ENCODE data around the gene EDIL3.

Gene EDIL3

DNA sequence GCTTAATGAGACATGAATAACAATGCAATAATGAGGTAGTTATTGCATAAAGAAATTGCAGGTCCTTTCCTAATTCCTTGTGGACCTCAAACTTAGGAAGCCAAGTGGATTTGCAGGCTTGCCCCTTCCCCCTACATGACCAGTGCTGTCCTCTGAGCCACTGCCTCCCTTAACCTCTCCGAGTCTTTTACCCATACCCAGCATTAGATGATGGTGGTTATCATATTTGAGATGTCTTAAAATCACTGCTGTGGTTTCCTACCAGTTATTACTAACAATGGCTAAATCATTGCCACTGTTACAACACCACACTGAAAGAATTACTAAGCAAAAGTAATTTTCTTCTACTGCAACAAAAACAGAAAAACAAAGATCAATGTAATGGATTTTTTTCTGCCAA lies 170.8 kb downstream of the EDIL3 start:
- Histone ChIP-seq H3K27ac (no peak overlapping the region), H3K9me3 (ENCODE audit: severe bottlenecking) (no peaks in the 10 kb centered on the region), H3K4me3 (ENCODE audit: low read depth, low read length) (no peak overlapping the region), H3K36me3 (no peaks in the 10 kb centered on the region), H3K27me3 (ENCODE audit: insufficient read depth, low read depth, severe bottlenecking) (no peaks in the 10 kb centered on the region)
- DNase-seq: no peak
- no peak for TF ChIP-seq CTCF (IDR thresholded peaks at IDR 0.05; ENCODE audit: low read depth, low read length)

DNA sequence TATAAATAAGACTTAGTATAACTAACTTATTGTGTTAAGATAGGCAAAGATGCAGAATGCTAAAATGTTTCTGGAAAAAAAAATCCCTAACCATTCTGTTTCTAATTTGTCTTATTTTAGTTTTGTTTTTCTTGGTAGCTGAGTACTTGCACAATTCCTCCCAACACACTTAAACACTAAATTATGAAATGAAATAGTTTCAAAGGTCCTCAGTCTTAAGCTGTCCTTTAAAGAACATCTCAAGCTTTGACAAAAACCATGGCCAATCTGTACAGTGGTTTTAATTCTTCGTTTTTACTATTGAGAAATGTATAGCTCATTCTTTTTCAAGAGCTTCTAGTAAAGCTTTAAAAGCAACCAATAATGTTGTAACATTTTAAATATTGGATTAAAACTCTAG lies 171.5 kb downstream of the EDIL3 start:
- H3K36me3 ChIP-seq: no peaks in the 10 kb centered on the region
- no peaks in the 10 kb centered on the region for H3K9me3 ChIP-seq (ENCODE audit: severe bottlenecking)
- no peak for TF ChIP-seq CTCF (IDR thresholded peaks at IDR 0.05; ENCODE audit: low read depth, low read length)

GRCh38 chr5:84204772-84205171 lies 179.9 kb downstream of the EDIL3 start:
- no peak for DNase-seq
- Histone ChIP-seq H3K27ac (no peak overlapping the region), H3K4me3 (ENCODE audit: low read depth, low read length) (no peak overlapping the region), H3K36me3 (no peaks in the 10 kb centered on the region), H3K27me3 (ENCODE audit: insufficient read depth, low read depth, severe bottlenecking) (no peaks in the 10 kb centered on the region), H3K9me3 (ENCODE audit: severe bottlenecking) (no peaks in the 10 kb centered on the region)
- no peak for TF ChIP-seq CTCF (IDR thresholded peaks at IDR 0.05; ENCODE audit: low read depth, low read length)

More for the DNA sequence above, 171.5 kb downstream of the EDIL3 start:
- no peak for DNase-seq
- Histone ChIP-seq H3K27me3 (ENCODE audit: insufficient read depth, low read depth, severe bottlenecking) (no peaks in the 10 kb centered on the region), H3K27ac (no peak overlapping the region), H3K4me3 (ENCODE audit: low read depth, low read length) (no peak overlapping the region)

GRCh38 chr5:84202136-84202535 lies 182.5 kb downstream of the EDIL3 start:
- Histone ChIP-seq H3K36me3 (no peaks in the 10 kb centered on the region), H3K27me3 (ENCODE audit: insufficient read depth, low read depth, severe bottlenecking) (no peaks in the 10 kb centered on the region), H3K4me3 (ENCODE audit: low read depth, low read length) (no peak overlapping the region), H3K27ac (no peak overlapping the region), H3K9me3 (ENCODE audit: severe bottlenecking) (no peaks in the 10 kb centered on the region)
- DNase-seq: no peak
- TF ChIP-seq CTCF (IDR thresholded peaks at IDR 0.05; ENCODE audit: low read depth, low read length): no peak

DNA sequence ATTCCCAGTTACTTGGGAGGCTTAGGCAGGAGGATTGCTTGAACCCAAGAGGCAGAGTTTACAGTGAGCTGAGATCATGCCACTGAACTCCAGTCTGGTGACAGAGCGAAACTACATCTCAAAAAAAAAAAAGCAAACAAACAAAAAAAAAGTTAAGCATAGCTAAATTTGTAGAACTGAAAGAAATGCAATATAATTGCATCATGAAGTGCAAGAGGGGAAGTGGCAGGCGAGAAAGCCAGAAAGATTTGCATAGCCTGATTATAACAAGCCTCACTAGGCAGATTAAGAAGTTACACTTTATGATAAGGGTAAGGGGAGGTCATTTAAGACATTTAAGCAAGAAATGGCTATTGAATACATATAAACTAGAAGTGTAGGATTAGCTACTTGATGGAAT lies 187.1 kb downstream of the EDIL3 start:
- H3K27me3 ChIP-seq (ENCODE audit: insufficient read depth, low read depth, severe bottlenecking): no peaks in the 10 kb centered on the region
- H3K36me3 ChIP-seq: no peaks in the 10 kb centered on the region
- H3K27ac ChIP-seq: no peak overlapping the region
- H3K4me3 ChIP-seq (ENCODE audit: low read depth, low read length): no peak overlapping the region
- DNase-seq: no peak
- H3K9me3 ChIP-seq (ENCODE audit: severe bottlenecking): no peaks in the 10 kb centered on the region
- no peak for TF ChIP-seq CTCF (IDR thresholded peaks at IDR 0.05; ENCODE audit: low read depth, low read length)

- H3K27ac ChIP-seq: peak overlapping the region; percentile 50
- peak; percentile 66 for DNase-seq
- TF ChIP-seq CTCF (IDR thresholded peaks at IDR 0.05; ENCODE audit: low read depth, low read length): no peak
- H3K36me3 ChIP-seq: no peaks in the 10 kb centered on the region
- H3K9me3 ChIP-seq (ENCODE audit: severe bottlenecking): no peaks in the 10 kb centered on the region
- H3K27me3 ChIP-seq (ENCODE audit: insufficient read depth, low read depth, severe bottlenecking): no peaks in the 10 kb centered on the region
- no peak overlapping the region for H3K4me3 ChIP-seq (ENCODE audit: low read depth, low read length)
Measured at GRCh38 chr5:84191281-84191680, 193.4 kb downstream of the EDIL3 start.

All from WERI-Rb-1 (cell line).